C4-2B (cell line): ENCODE measurements around the gene CYTIP.

ENCODE experiments used
- ZFX ChIP-seq: fragments of 450-650 bp; IDR thresholded peaks from 2 replicates; pipeline ENCODE4 v1.6.1; 2017
- TF ChIP-seq, protein P1 (sequence below): fragments of 450-650 bp; conservative IDR thresholded peaks from 2 replicates; pipeline ENCODE4 v1.5.1; 2017; ENCODE audit warnings: mild to moderate bottlenecking

DNA sequence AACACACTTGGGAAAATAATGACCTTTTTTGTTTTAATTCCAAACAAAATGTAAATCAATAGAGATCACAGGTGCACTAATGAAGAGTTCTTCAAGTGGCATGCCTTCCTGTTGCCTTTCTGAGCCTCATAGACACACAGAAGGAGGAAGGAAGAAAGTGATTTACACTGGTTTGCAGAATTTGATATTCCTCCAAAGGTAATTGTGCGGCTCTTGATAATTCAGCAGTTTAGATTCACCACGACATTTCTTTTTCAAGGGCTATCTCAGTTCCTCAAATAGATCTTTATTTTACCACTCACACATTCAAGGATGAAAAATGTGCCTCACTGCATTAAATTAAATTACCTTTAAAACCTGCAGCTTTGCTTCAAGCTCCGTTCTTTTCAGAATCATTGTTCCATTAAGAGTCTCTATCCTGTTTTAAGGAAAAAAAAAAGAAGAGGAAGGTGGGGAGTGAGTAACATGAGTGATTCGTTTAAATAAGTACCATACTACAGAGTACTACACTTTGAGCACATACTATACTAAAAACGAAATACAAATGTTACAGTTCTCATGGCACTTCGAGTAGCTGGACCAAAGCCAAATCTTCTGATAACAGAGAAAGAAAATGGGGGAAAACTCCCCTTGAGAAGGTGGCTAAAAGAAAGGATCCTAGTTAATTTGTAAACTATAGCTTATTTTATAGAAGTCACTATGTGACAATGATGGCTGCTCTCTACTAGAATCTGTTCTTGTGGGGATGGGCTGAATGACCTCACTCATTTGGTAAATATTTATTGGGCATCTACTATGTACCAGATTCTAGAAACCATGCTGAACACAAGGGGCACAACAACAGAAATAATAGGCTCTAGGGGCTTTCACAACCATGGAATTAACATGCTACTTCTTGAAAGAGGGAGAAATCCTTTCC lies 16.6 kb downstream of the CYTIP start:
- TF ChIP-seq, protein P1, sequence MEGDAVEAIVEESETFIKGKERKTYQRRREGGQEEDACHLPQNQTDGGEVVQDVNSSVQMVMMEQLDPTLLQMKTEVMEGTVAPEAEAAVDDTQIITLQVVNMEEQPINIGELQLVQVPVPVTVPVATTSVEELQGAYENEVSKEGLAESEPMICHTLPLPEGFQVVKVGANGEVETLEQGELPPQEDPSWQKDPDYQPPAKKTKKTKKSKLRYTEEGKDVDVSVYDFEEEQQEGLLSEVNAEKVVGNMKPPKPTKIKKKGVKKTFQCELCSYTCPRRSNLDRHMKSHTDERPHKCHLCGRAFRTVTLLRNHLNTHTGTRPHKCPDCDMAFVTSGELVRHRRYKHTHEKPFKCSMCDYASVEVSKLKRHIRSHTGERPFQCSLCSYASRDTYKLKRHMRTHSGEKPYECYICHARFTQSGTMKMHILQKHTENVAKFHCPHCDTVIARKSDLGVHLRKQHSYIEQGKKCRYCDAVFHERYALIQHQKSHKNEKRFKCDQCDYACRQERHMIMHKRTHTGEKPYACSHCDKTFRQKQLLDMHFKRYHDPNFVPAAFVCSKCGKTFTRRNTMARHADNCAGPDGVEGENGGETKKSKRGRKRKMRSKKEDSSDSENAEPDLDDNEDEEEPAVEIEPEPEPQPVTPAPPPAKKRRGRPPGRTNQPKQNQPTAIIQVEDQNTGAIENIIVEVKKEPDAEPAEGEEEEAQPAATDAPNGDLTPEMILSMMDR = no peak
- no peak for TF ChIP-seq ZFX
